ENCODE results near the gene PRICKLE1.
A peak's percentile ranks its signal among the peaks of the same experiment; 100 is the strongest.

Gene PRICKLE1

DNA sequence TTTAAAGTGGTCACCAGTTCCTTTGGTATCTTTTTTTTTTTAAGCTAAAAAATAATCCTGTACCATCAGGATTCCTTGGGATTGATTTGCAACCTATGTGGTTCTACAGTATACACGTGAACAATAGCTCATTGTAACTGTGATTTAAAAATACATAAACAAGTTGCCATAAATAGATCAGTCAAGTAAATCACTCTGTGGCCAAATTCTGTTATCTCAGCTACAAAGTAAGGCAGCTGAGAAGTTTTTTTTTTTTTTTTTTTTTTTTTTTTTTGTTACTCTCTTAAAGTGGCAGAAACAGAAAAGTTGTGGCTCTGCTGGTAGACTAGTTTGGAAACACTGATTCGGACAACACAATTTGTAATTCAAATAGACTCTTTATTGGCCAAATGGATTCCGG lies 104.5 kb downstream of the PRICKLE1 start:
- Histone ChIP-seq H3K27ac (no peak overlapping the region), H3K4me3 (ENCODE audit: low read depth in 1 of 2, low read length in 1 of 2) (no peak overlapping the region)

GRCh38 chr12:42483521-42483790 lies 106.1 kb downstream of the PRICKLE1 start:
- no peak overlapping the region for H3K27ac ChIP-seq
- peak overlapping the region; percentile 49 to 52 for H3K4me3 ChIP-seq (ENCODE audit: low read depth in 1 of 2, low read length in 1 of 2)
- TF ChIP-seq, protein P1, sequence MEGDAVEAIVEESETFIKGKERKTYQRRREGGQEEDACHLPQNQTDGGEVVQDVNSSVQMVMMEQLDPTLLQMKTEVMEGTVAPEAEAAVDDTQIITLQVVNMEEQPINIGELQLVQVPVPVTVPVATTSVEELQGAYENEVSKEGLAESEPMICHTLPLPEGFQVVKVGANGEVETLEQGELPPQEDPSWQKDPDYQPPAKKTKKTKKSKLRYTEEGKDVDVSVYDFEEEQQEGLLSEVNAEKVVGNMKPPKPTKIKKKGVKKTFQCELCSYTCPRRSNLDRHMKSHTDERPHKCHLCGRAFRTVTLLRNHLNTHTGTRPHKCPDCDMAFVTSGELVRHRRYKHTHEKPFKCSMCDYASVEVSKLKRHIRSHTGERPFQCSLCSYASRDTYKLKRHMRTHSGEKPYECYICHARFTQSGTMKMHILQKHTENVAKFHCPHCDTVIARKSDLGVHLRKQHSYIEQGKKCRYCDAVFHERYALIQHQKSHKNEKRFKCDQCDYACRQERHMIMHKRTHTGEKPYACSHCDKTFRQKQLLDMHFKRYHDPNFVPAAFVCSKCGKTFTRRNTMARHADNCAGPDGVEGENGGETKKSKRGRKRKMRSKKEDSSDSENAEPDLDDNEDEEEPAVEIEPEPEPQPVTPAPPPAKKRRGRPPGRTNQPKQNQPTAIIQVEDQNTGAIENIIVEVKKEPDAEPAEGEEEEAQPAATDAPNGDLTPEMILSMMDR (IDR thresholded peaks at IDR 0.05): no peak
- no peaks in the 10 kb centered on the region for H3K9me3 ChIP-seq
- peaks cover 100% of the 10 kb centered on the region for H3K27me3 ChIP-seq
- H3K4me1 ChIP-seq (ENCODE audit: control insufficient read depth in 1 of 2, insufficient read depth in 1 of 2, low read depth in 1 of 2, low read length in 1 of 2): peaks cover 15 to 18% of the 10 kb centered on the region in 2 experiments
- no peaks in the 10 kb centered on the region for H3K36me3 ChIP-seq

More for the DNA sequence above, 104.5 kb downstream of the PRICKLE1 start:
- TF ChIP-seq, protein P1 (IDR thresholded peaks at IDR 0.05): no peak
- H3K27me3 ChIP-seq: peaks cover 86% of the 10 kb centered on the region
- H3K4me1 ChIP-seq (ENCODE audit: control insufficient read depth in 1 of 2, insufficient read depth in 1 of 2, low read depth in 1 of 2, low read length in 1 of 2): peaks cover 15 to 18% of the 10 kb centered on the region in 2 experiments
- no peaks in the 10 kb centered on the region for H3K36me3 ChIP-seq
- H3K9me3 ChIP-seq: no peaks in the 10 kb centered on the region

- peak overlapping the region; percentile 49 to 52 for H3K4me3 ChIP-seq (ENCODE audit: low read depth in 1 of 2, low read length in 1 of 2)
- no peak overlapping the region for H3K27ac ChIP-seq
- H3K36me3 ChIP-seq: no peaks in the 10 kb centered on the region
- TF ChIP-seq, protein P1 (IDR thresholded peaks at IDR 0.05): no peak
- H3K9me3 ChIP-seq: no peaks in the 10 kb centered on the region
- H3K4me1 ChIP-seq (ENCODE audit: control insufficient read depth in 1 of 2, insufficient read depth in 1 of 2, low read depth in 1 of 2, low read length in 1 of 2): peaks cover 15 to 18% of the 10 kb centered on the region in 2 experiments
- peaks cover 100% of the 10 kb centered on the region for H3K27me3 ChIP-seq
Observed at GRCh38 chr12:42482748-42483520, 106.6 kb downstream of the PRICKLE1 start.

DNA sequence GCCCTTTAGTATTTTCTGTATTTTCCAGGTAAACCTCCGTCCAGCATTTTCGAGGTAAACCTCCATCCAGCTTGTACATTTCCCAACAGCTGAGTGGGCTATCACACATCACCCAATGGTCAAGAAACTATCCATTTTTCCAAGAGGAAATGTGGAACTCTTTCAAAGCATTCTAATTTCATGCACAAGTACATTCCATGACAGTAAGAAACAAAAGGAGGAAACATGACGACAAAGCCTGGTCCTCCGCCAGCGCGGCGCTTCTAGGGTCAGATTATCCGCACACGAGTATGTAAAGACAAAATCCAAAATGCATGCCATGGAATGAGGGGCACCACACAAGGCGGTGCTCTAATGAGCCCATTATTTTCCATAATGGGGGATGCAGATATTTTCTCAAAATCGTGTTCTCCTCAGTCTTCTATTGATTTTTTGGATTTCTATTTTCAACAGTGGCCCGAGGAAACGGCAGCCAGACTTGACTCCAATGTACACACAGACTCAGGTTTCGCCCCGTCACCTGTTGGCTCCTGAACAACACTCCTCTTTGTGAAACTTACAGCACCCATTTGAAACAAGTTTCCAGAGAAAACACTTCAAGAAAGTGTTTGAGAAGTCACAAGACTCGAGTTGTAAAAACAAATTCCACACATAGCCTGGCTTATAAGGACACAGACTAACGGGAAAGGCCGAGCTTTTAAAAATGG lies 107.4 kb downstream of the PRICKLE1 start:
- peaks cover 94% of the 10 kb centered on the region for H3K27me3 ChIP-seq

DNA sequence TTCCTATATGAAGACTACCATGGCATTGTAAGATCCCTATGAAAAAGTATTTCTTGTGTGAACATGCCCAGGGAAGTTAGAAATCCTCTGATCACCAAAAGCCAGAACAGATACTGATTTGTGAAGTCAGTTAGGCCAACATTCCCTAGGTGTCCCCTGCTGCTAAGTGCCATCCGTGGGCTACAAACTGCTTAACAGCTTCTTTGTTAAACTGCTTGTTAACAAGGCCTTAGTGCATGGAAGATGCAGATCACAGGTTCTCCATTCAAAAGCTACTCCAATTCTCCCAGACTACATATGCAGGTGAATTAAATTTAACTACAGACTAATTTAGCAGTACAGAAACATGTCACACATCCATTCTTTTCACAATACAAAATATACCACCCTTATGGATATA lies 108.2 kb downstream of the PRICKLE1 start:
- peaks cover 85% of the 10 kb centered on the region for H3K27me3 ChIP-seq
- H3K27ac ChIP-seq: no peak overlapping the region
- TF ChIP-seq, protein P1 (IDR thresholded peaks at IDR 0.05): no peak
- no peaks in the 10 kb centered on the region for H3K9me3 ChIP-seq
- H3K36me3 ChIP-seq: no peaks in the 10 kb centered on the region
- no peak overlapping the region for H3K4me3 ChIP-seq (ENCODE audit: low read depth in 1 of 2, low read length in 1 of 2)
- H3K4me1 ChIP-seq (ENCODE audit: control insufficient read depth in 1 of 2, insufficient read depth in 1 of 2, low read depth in 1 of 2, low read length in 1 of 2): peaks cover 15 to 18% of the 10 kb centered on the region in 2 experiments

More for the DNA sequence above, 107.4 kb downstream of the PRICKLE1 start:
- H3K4me3 ChIP-seq (ENCODE audit: low read depth in 1 of 2, low read length in 1 of 2): no peak overlapping the region
- TF ChIP-seq, protein P1 (IDR thresholded peaks at IDR 0.05): no peak
- peaks cover 15 to 18% of the 10 kb centered on the region in 2 experiments for H3K4me1 ChIP-seq (ENCODE audit: control insufficient read depth in 1 of 2, insufficient read depth in 1 of 2, low read depth in 1 of 2, low read length in 1 of 2)
- H3K9me3 ChIP-seq: no peaks in the 10 kb centered on the region
- H3K36me3 ChIP-seq: no peaks in the 10 kb centered on the region
- H3K27ac ChIP-seq: no peak overlapping the region
